ENCODE measurements around the gene SLC45A3. TPM values are rescaled to one million over a fixed set of nuclear protein-coding genes. Genes with fewer than 3 reads are reported as not detected.

The SLC45A3 gene
- total RNA-seq = 6.0 and 6.2 TPM in 2 replicates

GRCh38 chr1:205680073-205680851 is at the start of gene SLC45A3:
Gene SLC45A3 (minus strand): TSS chr1:205680509. CDS start chr1:205664656, 15,853 bp downstream.

GRCh38 chr1:205631768-205632668 is 48.3 kb downstream of the SLC45A3 start, which contains the start of gene ELK4:
Gene ELK4 (minus strand): TSS chr1:205632011. CDS start chr1:205623882, 8,129 bp downstream.

Other genes with a start within 250 kb of the SLC45A3 start
- gene BLACAT1, start 224.5 kb downstream of the SLC45A3 start, total RNA-seq = not detected in 2 replicates
- 0.16 and 2.5 TPM in 2 replicates for gene CDK18, start 175.8 kb downstream of the SLC45A3 start, total RNA-seq
- 11.9 and 15.2 TPM in 2 replicates for gene ELK4, start 48.5 kb downstream of the SLC45A3 start, total RNA-seq
- 67.5 and 81.3 TPM in 2 replicates for gene NUCKS1, start 69.7 kb upstream of the SLC45A3 start, total RNA-seq
- 13.4 and 20.6 TPM in 2 replicates for gene RAB29, start 95.0 kb upstream of the SLC45A3 start, total RNA-seq
- 15.7 and 29.8 TPM in 2 replicates for gene SLC41A1, start 132.7 kb upstream of the SLC45A3 start, total RNA-seq
- gene PM20D1, start 169.6 kb upstream of the SLC45A3 start, total RNA-seq = not detected in 2 replicates

Data from cardiac atrium fibroblast (primary cell).